NCI-H1092 treated with DMSO at 0.1 percent for 48 hours (cell line): Measurements from ENCODE around the gene ZNF214.

Experiments
- DNase-seq: peaks from one replicate; lab custom pipeline; 2025; lab: John Stamatoyannopoulos, UW

The ZNF214 gene

DNA sequence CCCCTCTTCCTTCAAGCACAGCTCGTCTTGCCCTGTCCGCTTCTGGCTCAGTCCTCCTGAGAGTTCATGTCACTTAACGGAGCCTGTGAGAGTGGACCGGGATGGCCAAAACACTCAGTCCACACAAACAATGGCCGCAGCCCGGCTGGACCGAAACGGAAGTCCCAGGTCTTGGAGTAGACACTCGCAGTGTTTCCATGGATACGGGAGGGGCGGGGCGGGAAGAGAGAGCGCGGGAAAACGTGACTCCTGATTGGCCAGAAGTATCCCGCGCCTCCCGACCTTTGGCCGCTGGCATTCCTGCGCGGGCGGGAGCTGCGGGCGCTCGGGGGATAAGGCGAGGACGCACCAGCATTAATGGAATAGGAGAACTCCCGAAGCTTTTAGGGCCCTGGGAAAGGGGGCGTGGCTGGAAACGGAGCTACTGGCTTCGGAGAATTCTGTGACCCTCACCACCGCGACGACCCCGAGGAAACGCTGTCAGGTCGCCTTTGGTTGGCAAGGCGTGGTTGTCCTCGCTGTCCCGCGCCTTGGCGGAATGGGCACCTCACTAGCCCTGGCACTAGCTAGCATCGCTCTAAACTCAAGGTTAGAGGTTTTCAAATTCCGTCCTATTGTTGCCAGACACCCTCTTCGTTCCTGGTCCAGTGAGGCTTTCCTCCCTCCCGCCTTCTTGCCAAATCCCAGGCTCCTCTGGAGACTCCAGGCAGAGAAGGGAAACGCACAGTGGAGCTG is at the start of gene ZNF214, which contains the start of gene NLRP14:
ZNF214 (minus strand) TSS at position 164 of the 735 bp plus-strand sequence. CDS start 17,511 bp downstream, outside the sequence.
NLRP14 (plus strand) TSS at position 297 of the 735 bp plus-strand sequence. CDS start 18,108 bp downstream, outside the sequence.
- no peak for DNase-seq

DNA sequence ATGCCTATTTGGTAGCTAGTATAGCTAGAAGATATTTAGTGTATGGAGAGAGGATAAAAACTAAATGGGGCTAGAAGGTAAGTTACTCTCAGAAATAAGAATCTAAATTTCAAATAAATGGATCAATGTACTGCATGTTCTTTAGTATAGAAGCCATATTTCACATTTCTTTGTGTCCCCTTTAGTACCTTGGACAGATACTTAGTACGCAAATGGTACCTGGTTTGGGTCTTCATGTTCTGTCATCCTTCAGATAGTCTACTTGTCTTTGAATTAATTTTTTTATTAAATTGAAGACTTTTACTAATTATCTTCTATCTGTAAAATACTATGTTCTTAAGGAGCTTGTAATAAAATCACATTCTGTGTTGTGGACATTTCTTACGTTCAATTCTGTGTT is 42.4 kb upstream of the ZNF214 start:
- no peak for DNase-seq

GRCh38 chr11:7060868-7061267 is 40.7 kb upstream of the ZNF214 start:
- DNase-seq, result no peak

GRCh38 chr11:7057641-7058040 is 37.5 kb upstream of the ZNF214 start:
- no peak for DNase-seq

DNA sequence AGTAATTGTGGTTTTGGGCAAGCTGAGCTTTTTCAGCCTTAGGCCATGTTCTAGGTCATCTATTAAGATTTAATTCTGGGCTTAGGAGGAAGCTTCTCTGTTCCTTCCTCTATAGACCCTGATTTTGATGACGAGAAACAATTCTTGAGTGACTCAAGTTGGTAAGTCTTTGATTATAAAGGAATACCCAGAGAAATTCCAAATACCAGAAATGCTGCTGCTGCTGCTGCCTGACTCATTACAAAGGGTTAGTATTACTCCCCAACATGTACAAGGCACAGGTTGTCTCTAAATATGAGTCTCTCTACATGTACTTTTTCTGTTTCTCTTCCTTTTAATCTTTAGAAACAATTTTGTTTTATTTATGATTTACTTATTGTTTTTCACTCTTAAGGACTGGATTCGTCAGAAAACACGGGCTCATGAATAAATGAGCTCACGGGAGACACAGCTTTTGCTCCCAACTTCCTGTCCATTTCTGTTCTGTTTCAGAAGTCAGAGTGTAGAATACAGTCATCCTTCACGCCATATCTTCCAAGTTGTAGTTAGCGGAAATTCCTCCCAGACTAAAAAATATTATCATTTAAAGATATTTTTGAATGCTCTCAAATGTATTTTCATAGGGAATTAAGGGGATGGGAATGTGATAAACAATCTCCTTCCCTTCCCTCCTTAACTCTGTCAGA is 36.8 kb upstream of the ZNF214 start:
- DNase-seq, result no peak

- DNase-seq, result no peak
These were observed 30.0 kb upstream of the ZNF214 start for GRCh38 chr11:7050191-7050590.

- DNase-seq, result no peak
These were observed 26.5 kb upstream of the ZNF214 start for GRCh38 chr11:7046474-7047175.

DNA sequence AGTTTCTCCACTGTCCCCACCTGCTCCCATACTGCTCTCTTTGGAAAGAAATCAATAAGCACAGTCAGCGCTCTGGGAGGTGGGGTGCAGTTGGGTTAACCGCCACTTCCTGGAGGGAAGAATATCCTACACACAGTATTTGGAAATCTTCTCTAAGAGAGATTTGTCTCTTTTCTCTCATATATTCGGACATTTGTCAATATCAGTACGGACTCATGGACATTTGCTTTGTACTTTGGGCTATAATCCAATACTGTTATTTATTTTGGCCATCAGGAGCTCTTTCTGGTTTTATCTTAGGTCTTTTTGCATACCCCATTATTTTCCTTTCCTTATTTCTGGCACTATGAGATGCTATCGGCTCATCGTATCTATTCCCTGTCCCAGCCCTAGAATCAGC is 13.9 kb upstream of the ZNF214 start:
- DNase-seq, result no peak

GRCh38 chr11:7032692-7033091 is 12.5 kb upstream of the ZNF214 start:
- no peak for DNase-seq

- no peak for DNase-seq
These were observed 11.3 kb upstream of the ZNF214 start for GRCh38 chr11:7031471-7031871.

GRCh38 chr11:7030836-7031235 is 10.7 kb upstream of the ZNF214 start:
- no peak for DNase-seq

- no peak for DNase-seq
These were observed 8.0 kb upstream of the ZNF214 start for GRCh38 chr11:7028141-7028540.

DNA sequence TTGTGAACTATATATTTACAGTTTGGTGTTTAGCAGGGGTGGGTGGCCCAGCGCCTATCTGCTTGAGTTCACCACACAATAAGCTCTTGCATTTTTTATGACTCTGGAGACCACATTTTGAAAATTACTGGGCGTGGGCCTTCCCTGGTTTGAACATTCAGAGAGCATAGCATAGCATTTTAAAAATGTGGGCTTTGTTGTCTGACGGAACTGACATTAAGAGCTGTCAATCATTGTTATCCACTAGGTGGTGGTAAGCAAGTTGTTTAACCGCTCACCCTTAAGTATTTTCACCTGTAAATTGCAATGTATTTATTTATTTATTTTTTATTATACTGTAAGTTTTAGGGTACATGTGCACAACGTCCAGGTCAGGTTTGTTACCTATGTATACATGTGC is 1.2 kb upstream of the ZNF214 start:
- DNase-seq, result no peak

DNA sequence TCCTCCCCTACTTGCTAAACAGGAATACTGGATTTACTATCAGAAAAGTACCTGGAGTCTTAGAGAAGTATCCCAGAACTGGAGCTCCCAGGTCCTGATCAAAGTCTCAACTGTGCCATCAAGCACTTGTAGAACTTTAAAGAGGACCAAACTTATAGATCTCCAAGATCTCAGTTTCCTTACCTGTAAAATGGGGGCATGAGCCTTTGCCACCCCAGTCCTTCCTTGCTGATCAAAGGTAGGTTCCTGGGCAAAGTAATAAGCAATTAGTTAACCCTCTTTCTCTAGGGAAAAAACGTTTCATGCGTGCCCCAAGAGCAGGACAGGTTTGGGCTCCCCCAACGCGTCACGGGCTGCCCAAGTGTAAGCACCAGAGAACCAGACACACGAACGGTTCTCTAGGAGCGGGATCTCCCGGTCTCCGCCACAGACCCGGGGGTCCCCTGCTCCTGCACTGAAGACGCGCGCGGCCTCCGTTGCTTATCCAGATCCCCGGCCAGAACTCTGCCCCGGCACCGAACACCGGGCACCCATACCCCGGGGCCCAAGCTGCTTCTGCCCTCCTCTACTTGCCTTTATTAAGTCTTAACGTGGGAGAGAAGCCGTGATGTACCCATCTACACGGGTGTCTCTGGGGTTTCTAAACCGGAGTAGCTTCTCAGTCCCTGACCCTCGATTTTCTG is 505 bp downstream of the ZNF214 start:
- DNase-seq, result no peak

DNA sequence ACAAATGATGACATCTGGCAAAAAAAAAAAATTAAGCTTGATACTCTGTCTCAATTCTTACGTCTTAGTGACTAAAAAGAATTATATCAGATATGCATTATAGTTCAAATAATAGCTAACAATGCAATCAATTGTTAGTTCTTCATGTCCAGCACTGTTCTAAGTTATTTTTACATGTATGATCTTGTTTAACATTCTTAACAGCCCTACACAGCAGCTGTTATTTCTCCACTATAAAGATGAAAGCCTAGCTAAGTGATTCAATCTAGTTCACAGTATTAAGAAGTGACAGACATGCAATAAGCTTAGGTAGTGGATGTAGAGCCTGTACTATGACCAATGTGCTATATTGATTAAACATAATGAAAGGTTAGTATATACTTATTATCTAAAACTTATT is 4.1 kb downstream of the ZNF214 start:
- DNase-seq, result no peak

DNA sequence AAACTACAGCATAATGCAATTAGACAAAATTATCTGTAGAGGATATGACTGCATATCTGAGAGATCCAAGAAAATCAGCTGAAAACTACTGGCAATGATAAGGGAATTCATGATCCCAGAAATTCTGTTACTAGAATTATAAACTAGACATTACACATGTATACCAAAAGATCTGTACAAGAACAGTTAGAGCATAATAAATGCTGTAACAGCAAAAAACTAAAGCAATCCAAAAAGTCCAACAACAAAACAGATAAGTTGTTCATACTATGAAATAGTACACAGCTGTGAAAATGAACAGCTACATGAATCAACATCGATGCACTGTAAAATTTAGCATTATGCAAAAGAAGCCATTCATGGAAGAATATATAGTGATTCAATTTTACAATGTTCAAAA is 6.0 kb downstream of the ZNF214 start:
- no peak for DNase-seq

DNA sequence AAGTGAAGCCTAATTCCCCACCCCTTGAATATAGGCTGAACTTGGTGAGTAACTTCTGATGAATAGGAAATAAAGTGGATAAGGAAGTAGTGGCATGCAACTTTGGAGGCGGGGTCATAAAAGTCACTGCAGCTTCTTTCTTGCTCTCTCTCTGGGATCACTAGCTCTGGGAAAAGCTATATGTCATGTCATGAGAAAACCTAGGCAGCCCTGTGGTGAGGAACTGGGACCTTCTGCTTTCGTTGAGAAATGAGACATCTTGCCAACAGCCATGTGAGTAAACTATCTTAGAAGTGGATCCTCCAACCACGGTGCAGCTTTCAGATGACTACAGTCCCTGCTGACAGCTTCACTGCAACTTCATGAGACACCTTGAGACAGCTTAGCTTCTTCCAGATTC is 15.7 kb downstream of the ZNF214 start:
- DNase-seq, result no peak

DNA sequence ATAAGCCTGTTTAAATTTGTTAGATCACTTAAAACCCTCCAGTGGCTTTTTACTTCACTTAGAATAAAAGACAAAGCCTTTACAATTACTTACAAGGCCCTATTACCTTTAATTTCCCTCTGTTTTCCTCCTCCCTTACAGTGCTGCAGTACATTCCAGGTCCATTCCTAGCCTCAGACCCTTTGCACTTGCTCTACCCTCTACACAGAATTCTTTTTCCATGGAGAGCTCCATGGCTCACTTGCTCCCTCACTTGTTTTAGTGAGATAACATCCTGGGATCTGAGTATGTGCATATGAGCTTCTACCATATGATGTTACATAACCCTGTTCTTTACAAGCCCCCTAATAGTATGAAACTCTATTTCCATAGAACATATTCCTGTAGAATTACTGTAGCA is 24.4 kb downstream of the ZNF214 start:
- DNase-seq, result no peak

DNA sequence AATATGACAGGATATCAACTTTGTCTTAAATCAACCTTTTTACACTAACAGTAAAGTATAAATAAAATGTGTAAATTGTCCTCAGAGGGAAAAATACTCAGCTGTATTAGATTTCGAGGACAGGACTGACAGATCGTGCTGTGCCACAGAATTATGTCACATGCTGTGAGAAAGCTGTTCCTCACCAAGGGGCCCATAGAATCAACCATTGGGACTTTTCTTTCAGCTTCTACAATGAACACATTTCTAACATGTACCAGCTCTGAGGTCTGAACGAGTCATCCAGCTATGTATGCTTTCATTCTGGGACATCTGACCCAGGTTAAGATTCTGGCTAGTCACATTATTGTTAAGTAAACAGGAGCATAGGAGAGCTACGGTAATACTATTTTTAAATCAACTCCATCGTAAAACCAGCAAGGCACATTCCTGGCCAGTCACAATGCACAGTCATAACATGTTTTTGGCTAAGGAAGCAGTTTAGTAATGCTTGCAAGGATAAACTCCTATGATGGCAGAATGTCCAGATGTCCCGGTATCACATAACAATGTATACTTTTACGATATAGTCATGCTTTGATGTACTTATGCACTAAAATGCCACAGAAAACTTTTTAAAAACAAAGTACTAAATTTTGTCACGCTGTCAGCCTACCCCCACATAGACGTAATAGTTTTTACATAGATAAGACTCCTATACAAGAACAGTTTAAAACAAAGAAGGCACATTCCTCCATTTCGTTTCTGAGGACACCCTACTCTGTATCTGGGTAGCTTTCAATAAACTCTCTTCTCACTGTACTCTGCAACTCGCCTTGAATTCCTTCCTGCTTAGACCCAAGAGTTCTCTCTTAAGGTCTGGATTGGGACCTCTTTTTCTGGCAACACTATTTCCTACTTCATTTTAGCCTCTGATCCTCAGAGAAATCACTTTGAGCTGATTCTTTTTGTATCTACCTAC is 27.4 kb downstream of the ZNF214 start:
- no peak for DNase-seq

- DNase-seq, result no peak
These were observed 28.1 kb downstream of the ZNF214 start for GRCh38 chr11:6992026-6992425.

GRCh38 chr11:6991227-6991626 is 28.9 kb downstream of the ZNF214 start:
- no peak for DNase-seq
